PFSK-1 (cell line): ENCODE measurements around the gene MGAT5.

Source experiments
- FOXP2 ChIP-seq: optimal IDR thresholded peaks from 2 replicates; pipeline ENCODE3; 2011; ENCODE audit warnings: borderline replicate concordance, control low read depth, inconsistent platforms; ENCODE audit not compliant: insufficient read depth; ENCODE audit errors: extremely low read length, extremely low read depth
- POLR2AphosphoS5 ChIP-seq: IDR thresholded peaks from 2 replicates; pipeline ENCODE4 v1.6.1; 2012; ENCODE audit warnings: low read depth, mild to moderate bottlenecking, control low read depth, low read length, moderate library complexity
- SIN3A ChIP-seq: IDR thresholded peaks from 2 replicates; pipeline ENCODE4 v1.6.1; 2012; ENCODE audit warnings: mild to moderate bottlenecking, low read length, moderate library complexity, borderline replicate concordance; ENCODE audit not compliant: insufficient read depth
- TAF1 ChIP-seq: IDR thresholded peaks from 2 replicates; pipeline ENCODE4 v1.6.1; 2012; ENCODE audit warnings: low read length, control low read depth, borderline replicate concordance; ENCODE audit not compliant: insufficient read depth
- TF ChIP-seq, protein P1 (sequence below), 2 experiments: IDR thresholded peaks; 2 replicates each; pipeline versions ENCODE4 v1.6.1 to v1.8.0; 2011 to 2012; ENCODE audit warnings: low read depth in 2 of 2, low read length in 2 of 2, control low read depth in 1 of 2, inconsistent platforms in 1 of 2, mild to moderate bottlenecking in 1 of 2, moderate library complexity in 1 of 2; ENCODE audit not compliant: insufficient read depth in 1 of 2

The MGAT5 gene

GRCh38 chr2:134232868-134233727 lies 20.8 kb upstream of the MGAT5 start:
- TF ChIP-seq SIN3A (no peak), TAF1 (no peak), POLR2AphosphoS5 (no peak), FOXP2 (no peak)
- TF ChIP-seq, protein P1, sequence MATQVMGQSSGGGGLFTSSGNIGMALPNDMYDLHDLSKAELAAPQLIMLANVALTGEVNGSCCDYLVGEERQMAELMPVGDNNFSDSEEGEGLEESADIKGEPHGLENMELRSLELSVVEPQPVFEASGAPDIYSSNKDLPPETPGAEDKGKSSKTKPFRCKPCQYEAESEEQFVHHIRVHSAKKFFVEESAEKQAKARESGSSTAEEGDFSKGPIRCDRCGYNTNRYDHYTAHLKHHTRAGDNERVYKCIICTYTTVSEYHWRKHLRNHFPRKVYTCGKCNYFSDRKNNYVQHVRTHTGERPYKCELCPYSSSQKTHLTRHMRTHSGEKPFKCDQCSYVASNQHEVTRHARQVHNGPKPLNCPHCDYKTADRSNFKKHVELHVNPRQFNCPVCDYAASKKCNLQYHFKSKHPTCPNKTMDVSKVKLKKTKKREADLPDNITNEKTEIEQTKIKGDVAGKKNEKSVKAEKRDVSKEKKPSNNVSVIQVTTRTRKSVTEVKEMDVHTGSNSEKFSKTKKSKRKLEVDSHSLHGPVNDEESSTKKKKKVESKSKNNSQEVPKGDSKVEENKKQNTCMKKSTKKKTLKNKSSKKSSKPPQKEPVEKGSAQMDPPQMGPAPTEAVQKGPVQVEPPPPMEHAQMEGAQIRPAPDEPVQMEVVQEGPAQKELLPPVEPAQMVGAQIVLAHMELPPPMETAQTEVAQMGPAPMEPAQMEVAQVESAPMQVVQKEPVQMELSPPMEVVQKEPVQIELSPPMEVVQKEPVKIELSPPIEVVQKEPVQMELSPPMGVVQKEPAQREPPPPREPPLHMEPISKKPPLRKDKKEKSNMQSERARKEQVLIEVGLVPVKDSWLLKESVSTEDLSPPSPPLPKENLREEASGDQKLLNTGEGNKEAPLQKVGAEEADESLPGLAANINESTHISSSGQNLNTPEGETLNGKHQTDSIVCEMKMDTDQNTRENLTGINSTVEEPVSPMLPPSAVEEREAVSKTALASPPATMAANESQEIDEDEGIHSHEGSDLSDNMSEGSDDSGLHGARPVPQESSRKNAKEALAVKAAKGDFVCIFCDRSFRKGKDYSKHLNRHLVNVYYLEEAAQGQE (IDR thresholded peaks at IDR 0.05; ENCODE audit: insufficient read depth in 1 of 2, low read depth in 2 of 2, low read length in 2 of 2), result no peak

DNA sequence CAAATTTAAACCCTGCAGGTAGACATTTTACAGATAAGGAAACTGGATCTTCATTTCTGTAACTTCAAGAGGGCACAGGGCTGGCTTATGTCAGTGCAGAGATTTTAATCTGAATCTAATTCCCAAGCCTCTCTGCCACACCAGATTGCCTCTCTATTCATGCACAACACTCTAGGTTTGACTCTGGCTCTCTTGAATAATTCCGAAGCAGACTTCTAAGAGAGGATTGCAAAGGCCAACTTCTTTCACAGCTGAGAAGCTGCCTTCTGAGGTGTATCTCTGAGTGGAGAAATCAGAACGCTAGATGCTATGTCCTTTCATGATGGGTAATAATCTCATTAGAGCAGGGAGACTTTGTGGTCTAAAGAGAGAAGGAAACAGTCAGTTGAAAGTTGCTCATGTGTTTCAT lies 20.1 kb upstream of the MGAT5 start:
- TF ChIP-seq, protein P1 (IDR thresholded peaks at IDR 0.05; ENCODE audit: insufficient read depth in 1 of 2, low read depth in 2 of 2, low read length in 2 of 2), result no peak
- TF ChIP-seq POLR2AphosphoS5 (no peak), FOXP2 (no peak), TAF1 (no peak), SIN3A (no peak)

DNA sequence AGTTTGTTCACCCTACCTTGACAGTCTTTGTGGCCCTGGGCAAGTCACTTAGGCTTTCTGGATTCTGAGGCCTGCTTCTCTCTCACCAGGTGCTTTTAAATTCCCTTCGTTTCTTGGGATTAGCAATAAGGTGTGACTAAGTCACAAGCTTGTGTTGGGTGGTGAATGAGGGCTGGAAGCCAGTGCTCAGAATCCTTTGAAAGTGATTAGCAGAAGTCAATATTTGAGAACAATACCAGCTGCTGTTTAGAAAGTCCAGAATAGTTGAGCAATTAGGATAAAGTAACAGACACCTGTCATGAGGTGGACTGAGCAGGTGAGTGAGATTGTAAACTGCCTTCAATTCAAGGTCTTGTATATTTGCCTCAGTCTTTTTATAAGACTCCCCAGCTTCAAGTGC lies 19.3 kb upstream of the MGAT5 start:
- TF ChIP-seq FOXP2, result no peak
- no peak for TF ChIP-seq SIN3A
- TF ChIP-seq, protein P1 (IDR thresholded peaks at IDR 0.05; ENCODE audit: insufficient read depth in 1 of 2, low read depth in 2 of 2, low read length in 2 of 2), result no peak

DNA sequence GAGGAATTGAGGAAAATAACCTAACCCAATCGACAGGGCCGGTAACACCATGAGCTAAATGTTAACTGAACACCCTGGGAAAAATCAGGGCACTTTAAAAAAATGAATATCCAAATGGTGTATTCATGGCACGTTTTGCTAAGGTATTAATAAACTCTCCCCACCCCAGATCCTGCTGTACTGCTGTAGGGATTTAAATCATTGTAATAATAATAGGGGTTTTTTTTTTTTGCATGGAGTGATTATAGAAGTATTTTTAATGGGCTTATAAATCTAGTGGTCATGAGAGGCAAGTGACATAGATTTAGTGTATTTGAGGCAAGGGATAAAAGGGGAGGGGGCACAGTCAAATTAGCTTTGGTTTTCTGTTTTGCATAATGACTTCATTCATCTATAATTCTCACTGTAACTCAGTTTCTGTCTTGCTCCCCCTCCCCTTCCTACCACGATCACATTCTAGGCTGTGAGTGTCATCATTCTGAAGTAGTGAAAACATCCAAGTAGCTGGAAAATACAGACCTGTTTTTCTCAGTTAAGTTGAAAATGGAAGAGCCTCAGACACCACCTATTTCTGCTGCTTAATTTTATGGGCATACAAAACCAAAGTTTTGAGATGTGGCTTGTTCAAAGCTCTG lies 18.2 kb upstream of the MGAT5 start:
- no peak for TF ChIP-seq POLR2AphosphoS5
- TF ChIP-seq, protein P1 (IDR thresholded peaks at IDR 0.05; ENCODE audit: insufficient read depth in 1 of 2, low read depth in 2 of 2, low read length in 2 of 2), result no peak
- no peak for TF ChIP-seq FOXP2
- no peak for TF ChIP-seq SIN3A
- TF ChIP-seq TAF1, result no peak
